Glutamatergic neuron (in vitro differentiated cells): ENCODE results near the gene RBM20. TPM values are rescaled to one million over a fixed set of nuclear protein-coding genes. Genes with fewer than 3 reads are reported as not detected.
A peak's percentile ranks its signal among the peaks of the same experiment; 100 is the strongest.

Experiments
- DNase-seq: peaks from one replicate; pipeline ENCODE4 v3.0.0; 2022
- H3K27ac Mint-ChIP-seq: one replicate; pipeline ENCODE4 v1.8.0; 2020; ENCODE audit warnings: mild to moderate bottlenecking, mixed read lengths, inconsistent platforms; ENCODE audit not compliant: unreplicated experiment
- H3K27me3 Mint-ChIP-seq: one replicate; pipeline ENCODE4 v1.8.0; 2020; ENCODE audit warnings: mild to moderate bottlenecking, moderate library complexity, mixed read lengths, inconsistent platforms; ENCODE audit not compliant: unreplicated experiment
- H3K36me3 Mint-ChIP-seq: one replicate; pipeline ENCODE4 v1.8.0; 2020; ENCODE audit warnings: mild to moderate bottlenecking, mixed read lengths, inconsistent platforms; ENCODE audit not compliant: unreplicated experiment
- H3K4me1 Mint-ChIP-seq: one replicate; pipeline ENCODE4 v1.8.0; 2020; ENCODE audit warnings: mild to moderate bottlenecking, low read depth, mixed read lengths, inconsistent platforms; ENCODE audit not compliant: unreplicated experiment
- H3K4me3 Mint-ChIP-seq: one replicate; pipeline ENCODE4 v1.8.0; 2020; ENCODE audit warnings: mild to moderate bottlenecking, mixed read lengths, inconsistent platforms; ENCODE audit not compliant: unreplicated experiment
- H3K9me3 Mint-ChIP-seq: one replicate; pipeline ENCODE4 v1.8.0; 2020; ENCODE audit warnings: mild to moderate bottlenecking, moderate library complexity, mixed read lengths, inconsistent platforms; ENCODE audit not compliant: unreplicated experiment
- CTCF ChIP-seq: fragments of 200-600 bp; sonication (generic); IDR thresholded peaks from one replicate; pipeline ENCODE4 v1.5.0; 2021; ENCODE audit not compliant: partially characterized antibody, unreplicated experiment
- total RNA-seq: library from RNA; stranded (reverse); fragmentation: NEBNext Ultra II Directional; extraction: Animal tissue kit (Norgen Biotek cat#: 25700); gene quantifications from one replicate; pipeline ENCODE4 v1.2.1, GENCODE V29; 2021; ENCODE audit not compliant: unreplicated experiment

The RBM20 gene
- total RNA-seq, 1 donor from 2014 or later: 5.8 TPM

DNA sequence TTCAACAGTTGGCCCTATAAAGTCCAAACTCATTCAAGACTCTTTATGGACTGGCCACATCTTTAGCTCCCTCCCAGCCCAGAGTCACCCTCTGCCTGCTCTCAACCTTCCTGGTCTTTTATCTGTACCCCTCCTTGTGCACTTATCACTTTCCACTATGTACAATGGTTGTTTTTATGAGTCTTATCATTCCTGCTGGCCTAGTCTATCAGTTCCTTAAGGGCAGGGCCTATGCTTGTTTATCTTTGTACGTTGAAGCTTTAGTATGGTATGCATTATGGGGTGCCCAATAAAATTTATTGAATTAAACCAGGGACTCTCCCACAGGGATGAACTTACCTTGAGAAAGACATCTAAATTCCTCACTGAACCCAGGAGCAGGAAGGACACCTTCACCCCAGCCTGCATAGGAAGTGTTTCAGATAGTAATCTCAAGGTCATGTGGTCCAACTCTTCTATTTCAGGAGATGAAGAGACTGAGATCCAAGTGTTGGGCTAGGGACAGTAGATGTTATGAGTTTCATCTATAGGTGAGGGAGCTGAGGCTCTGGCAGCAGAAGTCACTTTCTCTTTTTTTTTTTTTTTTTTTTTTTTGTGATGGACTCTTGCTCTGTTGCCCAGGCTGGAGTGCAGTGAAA lies 214.3 kb downstream of the RBM20 start:
- Mint-ChIP-seq H3K9me3 (peaks cover 13% of the 10 kb centered on the region), H3K4me1 (peaks cover 30% of the 10 kb centered on the region), H3K27me3 (peaks cover 13% of the 10 kb centered on the region), H3K4me3 (no peak overlapping the region), H3K36me3 (no peaks in the 10 kb centered on the region), H3K27ac (peak overlapping the region; percentile 78)
- no peak for DNase-seq
- no peak for TF ChIP-seq CTCF

DNA sequence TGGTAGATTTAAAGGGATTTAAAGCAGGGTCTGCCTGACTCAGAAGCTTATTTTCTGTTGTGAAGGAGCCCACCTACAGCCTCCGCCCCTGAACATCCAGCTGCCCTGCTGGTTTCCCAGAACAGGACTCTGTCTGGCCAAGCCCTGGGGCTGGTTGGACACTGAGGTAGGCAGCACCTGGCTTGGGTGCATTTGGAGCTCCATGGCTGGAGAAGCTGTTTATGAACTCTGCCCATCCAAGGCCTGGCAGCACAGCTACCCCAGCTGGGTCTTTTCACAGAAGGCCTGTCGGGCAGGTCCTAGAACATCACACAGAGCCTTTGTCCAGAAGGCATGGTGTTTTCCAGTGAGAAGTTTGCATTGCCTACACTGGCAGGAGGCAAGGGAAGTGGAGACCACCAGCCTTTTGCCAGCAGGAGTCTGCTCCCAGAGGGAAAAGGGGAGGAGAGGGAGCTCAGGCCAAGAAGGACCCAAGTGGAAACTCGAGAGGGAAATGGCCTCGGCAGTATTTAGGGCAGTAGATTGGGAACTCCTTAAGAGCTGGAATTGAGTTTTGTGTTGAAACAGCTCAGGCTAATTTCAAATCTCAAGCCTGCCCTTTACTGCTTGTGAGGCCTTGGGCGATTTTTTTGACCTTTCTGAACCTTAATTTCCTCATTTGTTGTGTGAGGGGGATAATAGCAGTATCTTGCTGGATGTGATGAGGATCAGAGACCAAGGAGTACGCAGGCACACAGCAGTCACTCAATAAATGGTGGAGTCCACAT lies 215.3 kb downstream of the RBM20 start:
- no peak overlapping the region for H3K4me3 Mint-ChIP-seq
- DNase-seq: no peak
- H3K27ac Mint-ChIP-seq: peak overlapping the region; percentile 88
- peaks cover 33% of the 10 kb centered on the region for H3K4me1 Mint-ChIP-seq
- H3K27me3 Mint-ChIP-seq: peaks cover 13% of the 10 kb centered on the region
- no peaks in the 10 kb centered on the region for H3K36me3 Mint-ChIP-seq
- peaks cover 13% of the 10 kb centered on the region for H3K9me3 Mint-ChIP-seq
- TF ChIP-seq CTCF: no peak

- Mint-ChIP-seq H3K36me3 (no peaks in the 10 kb centered on the region), H3K27me3 (peaks cover 13% of the 10 kb centered on the region), H3K4me1 (peaks cover 38% of the 10 kb centered on the region), H3K27ac (peak overlapping the region; percentile 88), H3K9me3 (peaks cover 13% of the 10 kb centered on the region), H3K4me3 (peak overlapping the region; percentile 3)
- no peak for TF ChIP-seq CTCF
- no peak for DNase-seq
Measured at GRCh38 chr10:110859973-110860376, 215.8 kb downstream of the RBM20 start.

- Mint-ChIP-seq H3K9me3 (peaks cover 13% of the 10 kb centered on the region), H3K27ac (peak overlapping the region; percentile 88), H3K4me1 (peaks cover 45% of the 10 kb centered on the region), H3K27me3 (peaks cover 14% of the 10 kb centered on the region), H3K36me3 (no peaks in the 10 kb centered on the region), H3K4me3 (peak overlapping the region; percentile 30)
- DNase-seq: peak; percentile 82
- no peak for TF ChIP-seq CTCF
Measured at GRCh38 chr10:110860576-110861241, 216.6 kb downstream of the RBM20 start.
